Measurements from ENCODE around the gene P2RY11.
A peak's percentile ranks its signal among the peaks of the same experiment; 100 is the strongest.

The P2RY11 gene

GRCh38 chr19:10093295-10094186 is 18.0 kb upstream of the P2RY11 start:
- DNase-seq, result no peak

GRCh38 chr19:10095622-10095947 is 15.9 kb upstream of the P2RY11 start:
- DNase-seq, result no peak

GRCh38 chr19:10095948-10096614 is 15.4 kb upstream of the P2RY11 start:
- no peak for DNase-seq

- no peak for DNase-seq
Measured at GRCh38 chr19:10096615-10096963, 14.9 kb upstream of the P2RY11 start.

- no peak for DNase-seq
Measured at GRCh38 chr19:10100163-10100785, 11.2 kb upstream of the P2RY11 start.

GRCh38 chr19:10102787-10103236 is 8.7 kb upstream of the P2RY11 start:
- peak; percentile 16 for DNase-seq

GRCh38 chr19:10104130-10104513 is 7.4 kb upstream of the P2RY11 start:
- DNase-seq, result no peak

- DNase-seq, result peak; percentile 78
Measured at GRCh38 chr19:10104665-10105508, 6.6 kb upstream of the P2RY11 start.

GRCh38 chr19:10105509-10106099 is 5.9 kb upstream of the P2RY11 start:
- peak; percentile 51 for DNase-seq

GRCh38 chr19:10106100-10106936 is 5.2 kb upstream of the P2RY11 start, which contains the start of gene PPAN:
Gene PPAN, plus strand, starts transcription at chr19:10106362. Its CDS starts 33 bp downstream, at chr19:10106395.
- DNase-seq, result peak; percentile 97

- DNase-seq, result no peak
Measured at GRCh38 chr19:10107254-10107653, 4.2 kb upstream of the P2RY11 start.

GRCh38 chr19:10107817-10108367 is 3.6 kb upstream of the P2RY11 start:
- DNase-seq, result no peak

- DNase-seq, result no peak
Measured at GRCh38 chr19:10109528-10109927, 2.0 kb upstream of the P2RY11 start.

GRCh38 chr19:10110076-10110971 is 1.2 kb upstream of the P2RY11 start:
- DNase-seq, result no peak

- DNase-seq, result no peak
Measured at GRCh38 chr19:10110972-10111317, 548 bp upstream of the P2RY11 start.

- DNase-seq, result no peak
Measured at GRCh38 chr19:10112037-10112761, 706 bp downstream of the P2RY11 start.

- peak; percentile 32 for DNase-seq
Measured at GRCh38 chr19:10112895-10113591, 1.6 kb downstream of the P2RY11 start.

GRCh38 chr19:10113592-10113963 is 2.1 kb downstream of the P2RY11 start:
- no peak for DNase-seq
